Keratinocyte (primary cell): Measurements from ENCODE around the gene HOXA7. TPM values are rescaled to one million over a fixed set of nuclear protein-coding genes. Genes with fewer than 3 reads are reported as not detected.

Experiments used
- DNase-seq: peaks from one replicate; pipeline ENCODE4 v3.0.0-alpha.2; 2011; ENCODE audit warnings: low read depth, missing footprints, low spot score
- FAIRE-seq: peaks from 2 replicates; lab custom pipeline; 2011; peaks lifted over from hg19 to GRCh38; lab: Jason Lieb, UNC
- H2AFZ ChIP-seq: 2 replicates; pipeline ENCODE4 v1.6.0; 2012; ENCODE audit warnings: low read length, control low read depth, inconsistent platforms; ENCODE audit not compliant: control insufficient read depth
- H3K27ac ChIP-seq: 2 replicates; pipeline ENCODE4 v1.5.1; 2011; ENCODE audit warnings: low read length; ENCODE audit not compliant: control insufficient read depth, insufficient read depth
- H3K27me3 ChIP-seq: 3 replicates; pipeline ENCODE4 v1.6.0; 2011; ENCODE audit warnings: low read length; ENCODE audit not compliant: control insufficient read depth, insufficient read depth; ENCODE audit errors: extremely low read depth
- H3K36me3 ChIP-seq, 2 experiments: 2 replicates in 1 of 2; 3 replicates in 1 of 2; pipeline ENCODE4 v1.5.1; 2011; ENCODE audit warnings: low read length in 2 of 2, mild to moderate bottlenecking in 1 of 2; ENCODE audit not compliant: control insufficient read depth in 2 of 2, insufficient read depth in 2 of 2; ENCODE audit errors: extremely low read depth in 1 of 2
- H3K4me1 ChIP-seq: 3 replicates; pipeline ENCODE4 v1.5.1; 2011; ENCODE audit warnings: low read length; ENCODE audit not compliant: control insufficient read depth, insufficient read depth; ENCODE audit errors: extremely low read depth
- H3K4me2 ChIP-seq: 3 replicates; pipeline ENCODE4 v1.6.0; 2011; ENCODE audit warnings: low read depth, low read length; ENCODE audit not compliant: control insufficient read depth, insufficient read depth; ENCODE audit errors: extremely low read depth
- H3K4me3 ChIP-seq, 3 experiments: fragments of 200-600 bp in 1 of 3; sonication (generic) in 1 of 3; 2 replicates in 2 of 3; 3 replicates in 1 of 3; pipeline ENCODE4 v1.5.1; 2011 to 2016; ENCODE audit warnings: low read length in 3 of 3, mild to moderate bottlenecking in 3 of 3, control low read depth in 2 of 3, inconsistent platforms in 1 of 3, low read depth in 1 of 3, mixed read lengths in 1 of 3, mixed run types in 1 of 3, moderate library complexity in 1 of 3; ENCODE audit not compliant: control insufficient read depth in 2 of 3, insufficient read depth in 2 of 3; ENCODE audit errors: extremely low read depth in 1 of 3
- H3K79me2 ChIP-seq: 2 replicates; pipeline ENCODE4 v1.6.0; 2012; ENCODE audit warnings: low read length; ENCODE audit not compliant: control insufficient read depth, insufficient read depth
- H3K9ac ChIP-seq: 3 replicates; pipeline ENCODE4 v1.6.0; 2011; ENCODE audit warnings: low read length; ENCODE audit not compliant: control insufficient read depth, insufficient read depth; ENCODE audit errors: extremely low read depth
- H3K9me1 ChIP-seq: 3 replicates; pipeline ENCODE4 v1.6.0; 2011; ENCODE audit warnings: low read length; ENCODE audit not compliant: control insufficient read depth, insufficient read depth; ENCODE audit errors: extremely low read depth
- H3K9me3 ChIP-seq: 2 replicates; pipeline ENCODE4 v1.5.1; 2012; ENCODE audit warnings: low read depth, low read length; ENCODE audit not compliant: control insufficient read depth
- H4K20me1 ChIP-seq: 3 replicates; pipeline ENCODE4 v1.6.0; 2011; ENCODE audit warnings: low read length; ENCODE audit not compliant: control insufficient read depth, insufficient read depth; ENCODE audit errors: extremely low read depth
- EZH2 ChIP-seq: IDR thresholded peaks from one replicate; pipeline ENCODE4 v1.6.1; 2012; ENCODE audit warnings: inconsistent platforms, mild to moderate bottlenecking, low read length, moderate library complexity
- dilution Hi-C: fragments of 300-500 bp; cut with MboI; formaldehyde crosslinking; loops from one replicate; pipeline ENCODE4 v1.7.0; 2020; ENCODE audit warnings: low sequenced_read_pairs; ENCODE audit not compliant: extremely low pct_ligation_motif_present
- polyA plus RNA-seq, 5 experiments: library from polyadenylated mRNA; depleted of rRNA in 3 of 5; stranded (reverse) in 3 of 5; stranded (forward) in 1 of 5; unstranded in 1 of 5; fragments of >200 nt; gene quantifications; 1 replicate in 1 of 5; 2 replicates in 3 of 5; 3 replicates in 1 of 5; pipeline versions ENCODE4 v1.2.1 to v1.2.3, GENCODE V29; 2011 to 2012; ENCODE audit warnings: missing spikeins in 2 of 5, low read depth in 1 of 5, low replicate concordance in 1 of 5
- TF ChIP-seq, protein P1 (sequence below), 3 experiments: IDR thresholded peaks in 1 of 3; conservative IDR thresholded peaks in 1 of 3; optimal IDR thresholded peaks in 1 of 3; 2 replicates in 2 of 3; 3 replicates in 1 of 3; pipeline versions ENCODE3 to v1.5.1; 2011; ENCODE audit warnings: low read length in 3 of 3, mild to moderate bottlenecking in 3 of 3, moderate library complexity in 2 of 3, control low read depth in 1 of 3, inconsistent platforms in 1 of 3; ENCODE audit not compliant: insufficient read depth in 2 of 3; ENCODE audit errors: extremely low read depth in 1 of 3

The HOXA7 gene
- polyA plus RNA-seq, 1 donor (not counting 4 experiments of a cell fraction or from before 2014, with no cell fraction given): 8.1 TPM

DNA sequence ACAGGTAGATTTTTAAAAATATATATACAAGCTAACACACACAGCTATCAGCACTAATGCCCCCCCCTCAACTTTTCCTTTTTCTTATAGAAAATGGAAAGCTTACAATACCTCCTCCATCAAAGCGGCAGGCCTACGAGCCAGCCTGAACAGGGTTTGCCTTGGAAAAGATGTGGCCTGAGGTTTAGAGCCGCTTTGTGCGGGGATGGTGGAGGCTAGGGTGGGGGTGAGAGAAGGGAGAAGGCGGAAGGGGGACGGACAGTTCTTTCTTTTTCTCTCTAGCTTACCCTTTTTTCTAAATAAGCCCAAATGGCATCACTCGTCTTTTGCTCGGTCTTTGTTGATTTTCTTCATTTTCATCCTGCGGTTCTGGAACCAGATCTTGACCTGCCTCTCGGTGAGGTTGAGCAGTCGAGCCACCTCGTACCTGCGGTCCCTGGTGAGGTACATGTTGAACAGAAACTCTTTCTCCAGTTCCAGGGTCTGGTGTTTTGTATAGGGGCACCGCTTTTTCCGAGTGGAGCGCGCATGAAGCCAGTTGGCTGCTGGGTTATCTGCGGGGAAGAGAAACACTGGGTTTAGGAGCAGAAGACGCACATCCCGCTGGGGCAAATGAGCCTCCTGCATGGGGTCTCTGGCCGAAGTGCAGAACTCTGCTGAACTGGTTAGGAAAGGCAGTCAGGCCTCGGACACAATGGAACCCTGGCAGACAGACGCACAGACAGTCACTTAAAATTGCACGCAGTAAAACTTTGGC, 7.0 kb upstream of the HOXA7 start:
- Histone ChIP-seq H3K9ac (peak overlapping the region; percentile 83), H3K4me2 (peak overlapping the region; percentile 98), H3K9me3 (no peaks in the 10 kb centered on the region), H3K79me2 (peaks cover 75% of the 10 kb centered on the region), H3K27me3 (no peaks in the 10 kb centered on the region), H3K27ac (peak overlapping the region; percentile 87), H4K20me1 (no peaks in the 10 kb centered on the region), H3K4me1 (peaks cover 34% of the 10 kb centered on the region), H2AFZ (no peak overlapping the region), H3K4me3 (peak overlapping the region; percentile 78 to 94 (median 84)), H3K36me3 (peaks cover 4 to 10% of the 10 kb centered on the region in 2 experiments), H3K9me1 (no peaks in the 10 kb centered on the region)
- FAIRE-seq (peak; percentile 23), DNase-seq (no peak)
- dilution Hi-C loops: no loop called here
- TF ChIP-seq, protein P1, sequence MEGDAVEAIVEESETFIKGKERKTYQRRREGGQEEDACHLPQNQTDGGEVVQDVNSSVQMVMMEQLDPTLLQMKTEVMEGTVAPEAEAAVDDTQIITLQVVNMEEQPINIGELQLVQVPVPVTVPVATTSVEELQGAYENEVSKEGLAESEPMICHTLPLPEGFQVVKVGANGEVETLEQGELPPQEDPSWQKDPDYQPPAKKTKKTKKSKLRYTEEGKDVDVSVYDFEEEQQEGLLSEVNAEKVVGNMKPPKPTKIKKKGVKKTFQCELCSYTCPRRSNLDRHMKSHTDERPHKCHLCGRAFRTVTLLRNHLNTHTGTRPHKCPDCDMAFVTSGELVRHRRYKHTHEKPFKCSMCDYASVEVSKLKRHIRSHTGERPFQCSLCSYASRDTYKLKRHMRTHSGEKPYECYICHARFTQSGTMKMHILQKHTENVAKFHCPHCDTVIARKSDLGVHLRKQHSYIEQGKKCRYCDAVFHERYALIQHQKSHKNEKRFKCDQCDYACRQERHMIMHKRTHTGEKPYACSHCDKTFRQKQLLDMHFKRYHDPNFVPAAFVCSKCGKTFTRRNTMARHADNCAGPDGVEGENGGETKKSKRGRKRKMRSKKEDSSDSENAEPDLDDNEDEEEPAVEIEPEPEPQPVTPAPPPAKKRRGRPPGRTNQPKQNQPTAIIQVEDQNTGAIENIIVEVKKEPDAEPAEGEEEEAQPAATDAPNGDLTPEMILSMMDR (optimal IDR thresholded peaks at IDR 0.05 in 1 of 3, IDR thresholded peaks at IDR 0.05 in 1 of 3, conservative IDR thresholded peaks at IDR 0.05 in 1 of 3; ENCODE audit: extremely low read depth in 1 of 3, insufficient read depth in 2 of 3, low read length in 3 of 3): no peak
- TF ChIP-seq EZH2: no peak

GRCh38 chr7:27162561-27163287, 6.2 kb upstream of the HOXA7 start:
- Histone ChIP-seq H3K9me3 (no peaks in the 10 kb centered on the region), H3K4me2 (peak overlapping the region; percentile 98), H3K27me3 (no peaks in the 10 kb centered on the region), H3K9me1 (no peaks in the 10 kb centered on the region), H3K36me3 (peaks cover 4 to 10% of the 10 kb centered on the region in 2 experiments), H3K27ac (peak overlapping the region; percentile 87), H3K4me3 (peak overlapping the region; percentile 78 to 94 (median 84)), H3K9ac (peak overlapping the region; percentile 83), H3K79me2 (peaks cover 67% of the 10 kb centered on the region), H4K20me1 (no peaks in the 10 kb centered on the region), H2AFZ (no peak overlapping the region), H3K4me1 (peaks cover 33% of the 10 kb centered on the region)
- DNase-seq (no peak), FAIRE-seq (no peak)
- dilution Hi-C loops: no loop called here
- TF ChIP-seq EZH2: no peak
- TF ChIP-seq, protein P1 (optimal IDR thresholded peaks at IDR 0.05 in 1 of 3, IDR thresholded peaks at IDR 0.05 in 1 of 3, conservative IDR thresholded peaks at IDR 0.05 in 1 of 3; ENCODE audit: extremely low read depth in 1 of 3, insufficient read depth in 2 of 3, low read length in 3 of 3): no peak
